Sciatic nerve (tissue), 2 donors: Measurements from ENCODE around the gene IRAK3. TPM values are rescaled to one million over a fixed set of nuclear protein-coding genes. Genes with fewer than 3 reads are reported as not detected.
"Not testable (repeated sequence)": the region's sequence is repeated elsewhere in the genome, so short reads cannot be mapped to it uniquely, and the experiment has no call there.

Experiments
- ATAC-seq: fragments of 200-7000 bp; cut with Tn5 transposase; one replicate; pipeline ENCODE4 v1.9.1; 2020; ENCODE audit warnings: mild to moderate bottlenecking, moderate library complexity
- DNase-seq: peaks from one replicate; pipeline ENCODE4 v3.0.0-alpha.2; 2020; ENCODE audit warnings: low spot score
- intact Hi-C: fragments of 100-400 bp; cut with DNase I; formaldehyde crosslinking; loops from one replicate; pipeline ENCODE4 v1.14.2; 2022
- total RNA-seq: library from RNA; stranded (reverse); fragmentation: NEBNext Ultra II Directional; extraction: Animal tissue kit (Norgen Biotek cat#: 25700); gene quantifications from one replicate; pipeline ENCODE4 v1.2.1, GENCODE V29; 2021
- donor health status: DM: no; HTN: no; CAD: no.
- donor health status: DM: no; HTN: no; CAD: no.

Gene IRAK3
- total RNA-seq, 1 donor from 2014 or later, result 19.3 TPM

GRCh38 chr12:66287275-66287674 is 98.3 kb downstream of the IRAK3 start:
- intact Hi-C loops, result no loop called here
- DNase-seq (no peak), ATAC-seq (no peak)

- intact Hi-C loops, result no loop called here
- ATAC-seq, result no peak
- no peak for DNase-seq
Observed at GRCh38 chr12:66288121-66288520, 99.1 kb downstream of the IRAK3 start.

- intact Hi-C loops, result no loop called here
- DNase-seq, result no peak
- ATAC-seq, result no peak
Observed at GRCh38 chr12:66289485-66289884, 100.5 kb downstream of the IRAK3 start.

- DNase-seq, result no peak
- no peak for ATAC-seq
- intact Hi-C loops, result no loop called here
Observed at GRCh38 chr12:66290716-66291200, 101.7 kb downstream of the IRAK3 start.

- intact Hi-C loops, result no loop called here
- DNase-seq (no peak), ATAC-seq (no peak)
Observed at GRCh38 chr12:66296176-66296683, 107.2 kb downstream of the IRAK3 start.

GRCh38 chr12:66297080-66297479 is 108.1 kb downstream of the IRAK3 start:
- intact Hi-C loops, result no loop called here
- ATAC-seq (no peak), DNase-seq (no peak)

GRCh38 chr12:66297923-66298322 is 108.9 kb downstream of the IRAK3 start:
- DNase-seq, result no peak
- no peak for ATAC-seq
- intact Hi-C loops, result no loop called here

- DNase-seq (peak; percentile 100), ATAC-seq (peak; percentile 99)
- intact Hi-C loops, result no loop called here
Observed at GRCh38 chr12:66301944-66302826, 113.2 kb downstream of the IRAK3 start, which contains the start of gene HELB. Gene HELB, plus strand, starts transcription at chr12:66302493. Its CDS starts 111 bp downstream, at chr12:66302604.

GRCh38 chr12:66302827-66303169 is 113.8 kb downstream of the IRAK3 start:
- intact Hi-C loops, result no loop called here
- DNase-seq (no peak), ATAC-seq (no peak)

- DNase-seq, intact Hi-C loops: not testable (repeated sequence)
Observed at GRCh38 chr12:66303316-66303804, 114.3 kb downstream of the IRAK3 start.

More at GRCh38 chr12:66303316-66303804, 114.3 kb downstream of the IRAK3 start:
- not testable (repeated sequence) for ATAC-seq

Other genes with a start within 250 kb of the IRAK3 start
- 21.4 TPM for gene LLPH, start 58.5 kb upstream of the IRAK3 start, total RNA-seq
- 99.3 TPM for gene TMBIM4, start 19.2 kb upstream of the IRAK3 start, total RNA-seq
- gene HELB, start 113.3 kb downstream of the IRAK3 start, total RNA-seq, result 8.7 TPM